Measurements from ENCODE around the gene ZBED5. TPM values are rescaled to one million over a fixed set of nuclear protein-coding genes. Genes with fewer than 3 reads are reported as not detected.
"Not testable (repeated sequence)": the region's sequence is repeated elsewhere in the genome, so short reads cannot be mapped to it uniquely, and the experiment has no call there.

The ZBED5 gene
- polyA plus RNA-seq, 1 donor (not counting 4 experiments of a cell fraction or from before 2014, with no cell fraction given): 75.1 TPM

DNA sequence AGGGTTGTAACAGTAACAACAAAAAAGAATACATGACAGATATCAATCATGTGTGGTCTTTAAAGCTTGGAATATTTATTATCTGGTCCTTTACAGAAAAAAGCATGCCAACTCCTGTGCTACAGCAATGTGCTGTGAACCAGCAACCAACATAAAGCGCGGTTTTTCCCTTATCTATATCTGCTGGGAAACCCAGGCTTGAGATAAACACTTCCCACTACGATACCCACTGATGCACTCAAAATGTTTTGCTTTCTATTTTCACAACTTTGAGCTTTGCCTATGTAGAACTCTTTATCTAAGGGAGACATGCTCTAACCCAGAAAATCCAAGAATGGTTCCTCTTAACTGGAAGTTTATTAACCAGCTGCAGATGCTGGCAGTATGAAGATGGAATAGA, 19.0 kb downstream of the ZBED5 start:
- no peaks in the 10 kb centered on the region for H3K36me3 ChIP-seq (ENCODE audit: control insufficient read depth in 2 of 2, extremely low read depth in 1 of 2, insufficient read depth in 2 of 2, low read length in 2 of 2)
- dilution Hi-C loops (cut with MboI; ENCODE audit: extremely low pct_ligation_motif_present, low sequenced_read_pairs): no loop called here
- H3K4me2 ChIP-seq (ENCODE audit: control insufficient read depth, extremely low read depth, insufficient read depth, low read depth, low read length): no peak overlapping the region
- H3K27me3 ChIP-seq (ENCODE audit: control insufficient read depth, extremely low read depth, insufficient read depth, low read length): no peaks in the 10 kb centered on the region
- H3K4me1 ChIP-seq (ENCODE audit: control insufficient read depth, extremely low read depth, insufficient read depth, low read length): peaks cover 5% of the 10 kb centered on the region
- no peak overlapping the region for H2AFZ ChIP-seq (ENCODE audit: control insufficient read depth, low read length)
- no peaks in the 10 kb centered on the region for H3K9me1 ChIP-seq (ENCODE audit: control insufficient read depth, extremely low read depth, insufficient read depth, low read length)
- H3K27ac ChIP-seq (ENCODE audit: control insufficient read depth, insufficient read depth, low read length): no peak overlapping the region
- no peak for DNase-seq (ENCODE audit: low read depth, low spot score)
- TF ChIP-seq EZH2 (IDR thresholded peaks at IDR 0.05; ENCODE audit: low read length): no peak
- TF ChIP-seq, protein P1, sequence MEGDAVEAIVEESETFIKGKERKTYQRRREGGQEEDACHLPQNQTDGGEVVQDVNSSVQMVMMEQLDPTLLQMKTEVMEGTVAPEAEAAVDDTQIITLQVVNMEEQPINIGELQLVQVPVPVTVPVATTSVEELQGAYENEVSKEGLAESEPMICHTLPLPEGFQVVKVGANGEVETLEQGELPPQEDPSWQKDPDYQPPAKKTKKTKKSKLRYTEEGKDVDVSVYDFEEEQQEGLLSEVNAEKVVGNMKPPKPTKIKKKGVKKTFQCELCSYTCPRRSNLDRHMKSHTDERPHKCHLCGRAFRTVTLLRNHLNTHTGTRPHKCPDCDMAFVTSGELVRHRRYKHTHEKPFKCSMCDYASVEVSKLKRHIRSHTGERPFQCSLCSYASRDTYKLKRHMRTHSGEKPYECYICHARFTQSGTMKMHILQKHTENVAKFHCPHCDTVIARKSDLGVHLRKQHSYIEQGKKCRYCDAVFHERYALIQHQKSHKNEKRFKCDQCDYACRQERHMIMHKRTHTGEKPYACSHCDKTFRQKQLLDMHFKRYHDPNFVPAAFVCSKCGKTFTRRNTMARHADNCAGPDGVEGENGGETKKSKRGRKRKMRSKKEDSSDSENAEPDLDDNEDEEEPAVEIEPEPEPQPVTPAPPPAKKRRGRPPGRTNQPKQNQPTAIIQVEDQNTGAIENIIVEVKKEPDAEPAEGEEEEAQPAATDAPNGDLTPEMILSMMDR (optimal IDR thresholded peaks at IDR 0.05 in 1 of 3, IDR thresholded peaks at IDR 0.05 in 1 of 3, conservative IDR thresholded peaks at IDR 0.05 in 1 of 3; ENCODE audit: extremely low read depth in 1 of 3, insufficient read depth in 2 of 3, low read length in 3 of 3): no peak
- H3K79me2 ChIP-seq (ENCODE audit: control insufficient read depth, insufficient read depth, low read length): no peaks in the 10 kb centered on the region
- H3K4me3 ChIP-seq (ENCODE audit: control insufficient read depth in 2 of 3, extremely low read depth in 1 of 3, insufficient read depth in 2 of 3, low read depth in 1 of 3, low read length in 3 of 3): no peak overlapping the region
- no peaks in the 10 kb centered on the region for H3K9me3 ChIP-seq (ENCODE audit: control insufficient read depth, low read depth, low read length)
- no peak for FAIRE-seq
- no peak overlapping the region for H3K9ac ChIP-seq (ENCODE audit: control insufficient read depth, extremely low read depth, insufficient read depth, low read length)
- H4K20me1 ChIP-seq (ENCODE audit: control insufficient read depth, extremely low read depth, insufficient read depth, low read length): no peaks in the 10 kb centered on the region

DNA sequence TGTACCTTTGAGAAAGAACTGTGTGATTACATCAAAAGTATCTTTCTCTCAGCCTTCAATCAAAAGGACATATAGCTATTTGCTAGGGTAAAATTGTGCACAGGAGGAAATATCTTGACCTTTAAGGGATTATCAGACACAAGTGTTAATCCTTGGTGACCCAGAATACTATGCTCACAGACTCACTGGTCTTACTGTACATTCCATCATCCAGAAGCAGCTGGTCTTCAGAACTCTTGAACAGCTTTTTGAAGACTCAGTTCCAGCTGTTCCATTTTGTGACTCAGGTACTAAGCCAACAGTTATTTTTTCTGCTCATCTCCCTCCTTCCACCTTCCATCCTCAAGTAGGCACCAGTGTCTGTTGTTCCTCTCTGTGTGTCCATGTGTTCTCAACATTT, 19.8 kb downstream of the ZBED5 start:
- FAIRE-seq (no peak), DNase-seq (ENCODE audit: low read depth, low spot score) (no peak)
- no peaks in the 10 kb centered on the region for H3K27me3 ChIP-seq (ENCODE audit: control insufficient read depth, extremely low read depth, insufficient read depth, low read length)
- H3K4me3 ChIP-seq (ENCODE audit: control insufficient read depth in 2 of 3, extremely low read depth in 1 of 3, insufficient read depth in 2 of 3, low read depth in 1 of 3, low read length in 3 of 3): no peak overlapping the region
- H3K9ac ChIP-seq (ENCODE audit: control insufficient read depth, extremely low read depth, insufficient read depth, low read length): no peak overlapping the region
- H3K27ac ChIP-seq (ENCODE audit: control insufficient read depth, insufficient read depth, low read length): no peak overlapping the region
- H3K4me1 ChIP-seq (ENCODE audit: control insufficient read depth, extremely low read depth, insufficient read depth, low read length): peaks cover 3% of the 10 kb centered on the region
- dilution Hi-C loops (cut with MboI; ENCODE audit: extremely low pct_ligation_motif_present, low sequenced_read_pairs): no loop called here
- no peaks in the 10 kb centered on the region for H3K79me2 ChIP-seq (ENCODE audit: control insufficient read depth, insufficient read depth, low read length)
- H3K9me1 ChIP-seq (ENCODE audit: control insufficient read depth, extremely low read depth, insufficient read depth, low read length): no peaks in the 10 kb centered on the region
- H4K20me1 ChIP-seq (ENCODE audit: control insufficient read depth, extremely low read depth, insufficient read depth, low read length): no peaks in the 10 kb centered on the region
- H2AFZ ChIP-seq (ENCODE audit: control insufficient read depth, low read length): no peak overlapping the region
- no peaks in the 10 kb centered on the region for H3K9me3 ChIP-seq (ENCODE audit: control insufficient read depth, low read depth, low read length)
- TF ChIP-seq EZH2 (IDR thresholded peaks at IDR 0.05; ENCODE audit: low read length): no peak
- TF ChIP-seq, protein P1 (optimal IDR thresholded peaks at IDR 0.05 in 1 of 3, IDR thresholded peaks at IDR 0.05 in 1 of 3, conservative IDR thresholded peaks at IDR 0.05 in 1 of 3; ENCODE audit: extremely low read depth in 1 of 3, insufficient read depth in 2 of 3, low read length in 3 of 3): no peak
- H3K4me2 ChIP-seq (ENCODE audit: control insufficient read depth, extremely low read depth, insufficient read depth, low read depth, low read length): no peak overlapping the region
- H3K36me3 ChIP-seq (ENCODE audit: control insufficient read depth in 2 of 2, extremely low read depth in 1 of 2, insufficient read depth in 2 of 2, low read length in 2 of 2): no peaks in the 10 kb centered on the region

DNA sequence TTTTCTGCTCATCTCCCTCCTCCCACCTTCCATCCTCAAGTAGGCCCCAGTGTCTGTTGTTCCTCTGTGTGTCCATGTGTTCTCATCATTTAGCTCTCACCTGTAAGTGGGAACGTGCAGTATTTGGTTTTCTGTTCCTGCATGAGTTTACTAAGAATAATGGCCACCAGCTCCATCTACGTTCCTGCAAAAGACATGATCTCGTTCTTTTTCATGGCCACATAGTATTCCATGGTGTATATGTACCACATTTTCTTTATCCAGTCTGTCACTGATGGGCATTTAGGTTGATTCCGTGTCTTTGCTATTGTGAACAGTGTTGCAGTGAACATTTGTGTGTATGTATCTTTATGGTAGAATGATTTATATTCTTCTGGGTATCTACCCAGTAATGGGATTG, 21.0 kb downstream of the ZBED5 start:
- dilution Hi-C loops (cut with MboI; ENCODE audit: extremely low pct_ligation_motif_present, low sequenced_read_pairs); DNase-seq (ENCODE audit: low read depth, low spot score): not testable (repeated sequence)

More for the DNA sequence above, 21.0 kb downstream of the ZBED5 start:
- not testable (repeated sequence) for H3K27ac ChIP-seq (ENCODE audit: control insufficient read depth, insufficient read depth, low read length); H3K27me3 ChIP-seq (ENCODE audit: control insufficient read depth, extremely low read depth, insufficient read depth, low read length); H4K20me1 ChIP-seq (ENCODE audit: control insufficient read depth, extremely low read depth, insufficient read depth, low read length); H3K4me2 ChIP-seq (ENCODE audit: control insufficient read depth, extremely low read depth, insufficient read depth, low read depth, low read length); H2AFZ ChIP-seq (ENCODE audit: control insufficient read depth, low read length); H3K36me3 ChIP-seq (ENCODE audit: control insufficient read depth in 2 of 2, extremely low read depth in 1 of 2, insufficient read depth in 2 of 2, low read length in 2 of 2); H3K4me1 ChIP-seq (ENCODE audit: control insufficient read depth, extremely low read depth, insufficient read depth, low read length); H3K4me3 ChIP-seq (ENCODE audit: control insufficient read depth in 2 of 3, extremely low read depth in 1 of 3, insufficient read depth in 2 of 3, low read depth in 1 of 3, low read length in 3 of 3); H3K79me2 ChIP-seq (ENCODE audit: control insufficient read depth, insufficient read depth, low read length); H3K9ac ChIP-seq (ENCODE audit: control insufficient read depth, extremely low read depth, insufficient read depth, low read length); FAIRE-seq; H3K9me1 ChIP-seq (ENCODE audit: control insufficient read depth, extremely low read depth, insufficient read depth, low read length); H3K9me3 ChIP-seq (ENCODE audit: control insufficient read depth, low read depth, low read length)

Measured in keratinocyte (primary cell).